A673 (cell line): ENCODE measurements around the gene CCDC24. TPM values are rescaled to one million over a fixed set of nuclear protein-coding genes. Genes with fewer than 3 reads are reported as not detected.

Experiments used
- BruUV-seq: library from RNA; stranded (reverse); fragments of 400-500 nt; replicated peaks from 2 replicates; lab custom pipeline; 2021; lab: Mats Ljungman, UMichigan
- CTCF ChIA-PET: fragments of 300-600 bp; sonication (Branson Sonifier 250); formaldehyde crosslinking; loops from one replicate; lab custom pipeline; 2022; ENCODE audit warnings: antibody characterized with exemption; lab: Charles Lee
- POLR2A ChIA-PET: fragments of 300-600 bp; sonication (Branson Sonifier 250); formaldehyde crosslinking; loops from one replicate; lab custom pipeline; 2022; ENCODE audit warnings: antibody characterized with exemption; ENCODE audit not compliant: low non-redundant PET; lab: Charles Lee
- DNase-seq: peaks from one replicate; pipeline ENCODE4 v3.0.0-alpha.2; 2015; ENCODE audit warnings: low spot score
- H3K27ac ChIP-seq: fragments of 200-600 bp; sonication (generic); 2 replicates; pipeline ENCODE4 v1.5.1; 2016; ENCODE audit warnings: mixed run types, low read depth, mild to moderate bottlenecking, mixed read lengths, antibody characterized with exemption, low read length; ENCODE audit not compliant: poor library complexity, severe bottlenecking
- H3K27me3 ChIP-seq: fragments of 200-600 bp; sonication (generic); replicated peaks from 2 replicates; pipeline ENCODE4 v1.6.1; 2017; ENCODE audit warnings: mixed run types, low read depth, mild to moderate bottlenecking, mixed read lengths, antibody characterized with exemption, low read length; ENCODE audit not compliant: insufficient read depth, poor library complexity
- H3K36me3 ChIP-seq: fragments of 200-600 bp; sonication (generic); 2 replicates; pipeline ENCODE4 v1.6.1; 2016; ENCODE audit warnings: mixed run types, mild to moderate bottlenecking, mixed read lengths, antibody characterized with exemption, low read length; ENCODE audit not compliant: insufficient read depth, poor library complexity, severe bottlenecking
- H3K4me1 ChIP-seq: fragments of 200-600 bp; sonication (generic); 2 replicates; pipeline ENCODE4 v1.6.1; 2017; ENCODE audit warnings: mixed run types, mild to moderate bottlenecking, mixed read lengths, antibody characterized with exemption, low read length; ENCODE audit not compliant: insufficient read depth, poor library complexity, severe bottlenecking
- H3K4me3 ChIP-seq: fragments of 200-600 bp; sonication (generic); 2 replicates; pipeline ENCODE4 v1.5.1; 2016; ENCODE audit warnings: low read depth, mixed run types, mild to moderate bottlenecking, mixed read lengths, low read length; ENCODE audit not compliant: poor library complexity, severe bottlenecking
- H3K9me3 ChIP-seq: fragments of 200-600 bp; sonication (generic); 2 replicates; pipeline ENCODE4 v1.6.1; 2016; ENCODE audit warnings: mixed run types, low read depth, mild to moderate bottlenecking, mixed read lengths, antibody characterized with exemption, low read length; ENCODE audit not compliant: poor library complexity, severe bottlenecking
- EZH2 ChIP-seq: fragments of 200-600 bp; sonication (generic); IDR thresholded peaks from 2 replicates; pipeline ENCODE4 v1.6.1; 2017; ENCODE audit warnings: borderline replicate concordance, low read depth, mild to moderate bottlenecking, mixed read lengths, antibody characterized with exemption, low read length; ENCODE audit not compliant: poor library complexity, severe bottlenecking
- intact Hi-C: fragments of 100-400 bp; cut with micrococcal nuclease; formaldehyde crosslinking; loops from one replicate; pipeline ENCODE4 v1.10.0; 2022; ENCODE audit not compliant: unreplicated experiment
- total RNA-seq: library from RNA; stranded (reverse); gene quantifications from 2 replicates; pipeline ENCODE4 v1.2.3, GENCODE V29; 2021
- TF ChIP-seq, protein P1 (sequence below): fragments of 300-800, 200-600 bp; sonication (generic); conservative IDR thresholded peaks from 2 replicates; pipeline ENCODE4 v1.5.1; 2017; ENCODE audit warnings: low read depth, mild to moderate bottlenecking, antibody characterized with exemption, low read length, moderate library complexity, mixed read lengths

The CCDC24 gene
- total RNA-seq, 1 experiment from 2014 or later, result 5.6 TPM

DNA sequence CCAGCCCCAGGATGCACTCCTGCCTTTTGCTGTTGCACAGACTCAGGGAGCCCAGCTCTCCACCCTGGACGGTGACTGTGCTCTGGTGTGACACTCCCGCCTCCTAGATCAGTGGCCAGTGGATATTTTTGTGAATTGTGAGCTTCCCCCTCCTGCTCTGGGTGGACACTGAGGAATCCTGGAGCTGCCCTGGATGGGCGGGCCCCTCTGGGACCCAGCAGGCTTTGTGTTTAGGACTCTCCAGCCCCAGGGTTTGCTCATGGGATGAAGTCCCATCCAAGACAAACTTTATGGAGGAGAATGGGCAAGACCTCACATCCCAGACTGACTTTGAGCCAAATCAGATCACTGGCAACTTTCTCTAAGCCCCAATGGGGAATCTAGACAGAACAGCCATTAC lies 23.8 kb downstream of the CCDC24 start:
- DNase-seq, result no peak
- no peaks in the 10 kb centered on the region for H3K9me3 ChIP-seq
- CTCF ChIA-PET, result interaction anchor here (0.5 kb wide), 1 partner anchor 27 kb away, joined by 4 read pairs; no protein-coding TSS in a partner anchor
- intact Hi-C loops, result no loop called here
- no peaks in the 10 kb centered on the region for H3K27me3 ChIP-seq
- TF ChIP-seq, protein P1, sequence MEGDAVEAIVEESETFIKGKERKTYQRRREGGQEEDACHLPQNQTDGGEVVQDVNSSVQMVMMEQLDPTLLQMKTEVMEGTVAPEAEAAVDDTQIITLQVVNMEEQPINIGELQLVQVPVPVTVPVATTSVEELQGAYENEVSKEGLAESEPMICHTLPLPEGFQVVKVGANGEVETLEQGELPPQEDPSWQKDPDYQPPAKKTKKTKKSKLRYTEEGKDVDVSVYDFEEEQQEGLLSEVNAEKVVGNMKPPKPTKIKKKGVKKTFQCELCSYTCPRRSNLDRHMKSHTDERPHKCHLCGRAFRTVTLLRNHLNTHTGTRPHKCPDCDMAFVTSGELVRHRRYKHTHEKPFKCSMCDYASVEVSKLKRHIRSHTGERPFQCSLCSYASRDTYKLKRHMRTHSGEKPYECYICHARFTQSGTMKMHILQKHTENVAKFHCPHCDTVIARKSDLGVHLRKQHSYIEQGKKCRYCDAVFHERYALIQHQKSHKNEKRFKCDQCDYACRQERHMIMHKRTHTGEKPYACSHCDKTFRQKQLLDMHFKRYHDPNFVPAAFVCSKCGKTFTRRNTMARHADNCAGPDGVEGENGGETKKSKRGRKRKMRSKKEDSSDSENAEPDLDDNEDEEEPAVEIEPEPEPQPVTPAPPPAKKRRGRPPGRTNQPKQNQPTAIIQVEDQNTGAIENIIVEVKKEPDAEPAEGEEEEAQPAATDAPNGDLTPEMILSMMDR, result no peak
- TF ChIP-seq EZH2, result no peak
- H3K36me3 ChIP-seq, result no peaks in the 10 kb centered on the region
- H3K27ac ChIP-seq, result no peak overlapping the region
- peaks cover 15% of the 10 kb centered on the region for H3K4me1 ChIP-seq
- no peak overlapping the region for H3K4me3 ChIP-seq
- BruUV-seq, result no TSS peak
- POLR2A ChIA-PET, result no interaction called here

DNA sequence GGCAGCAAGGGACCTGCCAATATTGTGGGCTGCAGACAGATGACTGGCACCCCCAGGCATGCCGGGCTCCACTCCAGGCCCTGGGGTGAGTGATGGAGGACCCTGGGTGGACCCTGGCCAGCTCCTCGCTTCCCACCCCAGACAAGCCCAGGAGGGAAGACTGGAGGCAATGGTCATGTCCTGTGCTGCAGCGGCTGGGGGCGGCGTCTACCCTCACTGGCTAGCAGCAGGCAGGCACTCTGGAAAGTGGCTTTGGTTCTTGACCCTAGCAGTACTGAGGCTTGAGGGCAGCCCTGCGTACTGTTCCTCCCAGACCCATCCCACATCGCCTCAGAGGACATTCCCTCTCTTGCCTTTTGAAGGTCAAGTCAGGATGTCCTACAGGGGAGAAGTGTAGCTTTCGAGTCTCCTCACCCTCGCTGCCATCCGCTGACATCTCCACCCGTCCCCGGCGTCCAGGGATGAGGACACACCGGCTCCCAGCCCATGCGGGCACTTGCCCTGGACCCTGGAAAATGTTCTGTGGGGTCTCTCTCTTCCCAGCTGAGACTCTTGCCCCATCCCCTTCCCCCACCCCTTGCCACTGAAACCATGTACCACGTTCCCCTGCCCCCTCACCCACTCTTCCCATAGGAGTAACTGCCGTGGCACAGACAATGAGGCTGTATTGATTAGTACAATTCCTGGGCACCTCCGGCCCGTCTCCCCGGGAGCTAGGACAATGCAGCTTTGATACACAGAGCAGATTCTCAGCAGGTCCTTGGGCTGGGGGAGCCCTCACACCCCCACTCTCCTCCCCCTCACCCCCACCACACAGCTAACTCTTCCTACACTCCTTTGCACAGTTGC lies 24.9 kb downstream of the CCDC24 start:
- POLR2A ChIA-PET, result no interaction called here
- no peak overlapping the region for H3K27ac ChIP-seq
- no peak for TF ChIP-seq EZH2
- TF ChIP-seq, protein P1, result no peak
- H3K36me3 ChIP-seq, result no peaks in the 10 kb centered on the region
- no peak overlapping the region for H3K4me3 ChIP-seq
- intact Hi-C loops, result no loop called here
- CTCF ChIA-PET, result no interaction called here
- DNase-seq, result no peak
- BruUV-seq, result no TSS peak
- H3K27me3 ChIP-seq, result no peaks in the 10 kb centered on the region
- peaks cover 15% of the 10 kb centered on the region for H3K4me1 ChIP-seq
- H3K9me3 ChIP-seq, result no peaks in the 10 kb centered on the region

DNA sequence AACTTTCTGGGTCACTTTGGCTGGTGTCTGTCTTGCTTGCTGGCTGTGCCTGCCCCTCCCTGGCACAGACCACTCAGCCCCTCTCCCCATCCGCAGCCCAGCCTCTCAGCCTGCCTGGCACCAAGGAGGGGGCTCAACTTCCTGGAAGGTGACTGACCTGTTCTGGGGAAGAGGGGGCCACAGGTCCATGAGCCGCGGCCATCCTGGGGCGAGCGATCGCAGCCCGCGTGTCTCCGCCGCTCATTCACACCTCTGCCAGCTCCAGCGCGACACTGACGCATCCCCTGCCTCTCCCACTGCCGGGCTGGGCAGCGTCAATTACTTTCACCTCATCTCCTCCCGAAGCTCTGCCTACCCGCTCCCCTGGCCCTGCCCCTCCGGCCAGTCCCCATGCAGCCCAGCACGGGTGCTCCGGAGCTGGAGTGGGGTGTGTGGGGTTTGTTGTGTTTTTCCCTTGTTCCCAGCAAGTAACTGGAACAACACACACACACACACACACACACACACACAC lies 25.5 kb downstream of the CCDC24 start:
- Histone ChIP-seq H3K36me3 (no peaks in the 10 kb centered on the region), H3K27ac (no peak overlapping the region), H3K9me3 (no peaks in the 10 kb centered on the region), H3K27me3 (no peaks in the 10 kb centered on the region), H3K4me1 (peaks cover 13% of the 10 kb centered on the region), H3K4me3 (no peak overlapping the region)
- intact Hi-C loops, result no loop called here
- TF ChIP-seq, protein P1, result no peak
- no peak for TF ChIP-seq EZH2
- BruUV-seq, result no TSS peak
- ChIA-PET CTCF (no interaction called here), POLR2A (no interaction called here)
- DNase-seq, result no peak
